GM12878 (cell line): ENCODE data around the gene HCLS1. TPM values are rescaled to one million over a fixed set of nuclear protein-coding genes. Genes with fewer than 3 reads are reported as not detected.

Experiments used
- CBX3 ChIP-seq: fragments of 200-600 bp; sonication (generic); IDR thresholded peaks from 2 replicates; pipeline ENCODE4 v1.6.1; 2016; ENCODE audit warnings: low read depth, borderline replicate concordance
- E2F4 ChIP-seq: IDR thresholded peaks from 2 replicates; pipeline ENCODE4 v1.6.1; 2012; ENCODE audit warnings: low read depth, low read length, improper control_type of control experiment
- HDAC6 ChIP-seq: fragments of 200-600 bp; sonication (generic); IDR thresholded peaks from one replicate; pipeline ENCODE4 v1.8.0; 2017; ENCODE audit warnings: antibody characterized with exemption; ENCODE audit not compliant: unreplicated experiment
- MYB ChIP-seq: fragments of 150-350 bp; IDR thresholded peaks from 2 replicates; pipeline ENCODE4 v1.6.1; 2014; ENCODE audit warnings: mild to moderate bottlenecking, low read depth, low read length, borderline replicate concordance
- MYC ChIP-seq: IDR thresholded peaks from 2 replicates; pipeline ENCODE4 v1.6.1; 2011; ENCODE audit warnings: mild to moderate bottlenecking, low read length, moderate library complexity, inconsistent platforms; ENCODE audit not compliant: insufficient read depth, insufficient replicate concordance, insufficient read length, severe bottlenecking
- PAX5 ChIP-seq: IDR thresholded peaks from 2 replicates; pipeline ENCODE4 v1.6.1; 2011; ENCODE audit warnings: low read depth, low read length, borderline replicate concordance
- PKNOX1 ChIP-seq: fragments of 450-650 bp; IDR thresholded peaks from 2 replicates; pipeline ENCODE4 v1.6.1; 2016; ENCODE audit warnings: mild to moderate bottlenecking
- PML ChIP-seq: IDR thresholded peaks from 2 replicates; pipeline ENCODE4 v1.6.1; 2012; ENCODE audit warnings: low read length, inconsistent platforms
- SPI1 ChIP-seq: IDR thresholded peaks from 2 replicates; pipeline ENCODE4 v1.6.1; 2011; ENCODE audit warnings: low read depth, mild to moderate bottlenecking, low read length, moderate library complexity, borderline replicate concordance; ENCODE audit not compliant: insufficient read depth
- SREBF1 ChIP-seq: IDR thresholded peaks from 2 replicates; pipeline ENCODE4 v1.6.1; 2012; ENCODE audit warnings: mild to moderate bottlenecking, low read length
- SREBF2 ChIP-seq: IDR thresholded peaks from 2 replicates; pipeline ENCODE4 v1.6.1; 2012; ENCODE audit warnings: mild to moderate bottlenecking, low read length
- STAT3 ChIP-seq: IDR thresholded peaks from 2 replicates; pipeline ENCODE4 v1.6.1; 2011; ENCODE audit warnings: low read depth, low read length, improper control_type of control experiment
- TARDBP ChIP-seq: IDR thresholded peaks from 2 replicates; pipeline ENCODE4 v1.6.1; 2016; ENCODE audit warnings: borderline replicate concordance
- WRNIP1 ChIP-seq: IDR thresholded peaks from 2 replicates; pipeline ENCODE4 v1.6.1; 2011; ENCODE audit warnings: low read depth, low read length, improper control_type of control experiment, borderline replicate concordance
- YY1 ChIP-seq: IDR thresholded peaks from 2 replicates; pipeline ENCODE4 v1.6.1; 2011; ENCODE audit warnings: low read depth, mild to moderate bottlenecking, low read length
- ZNF207 ChIP-seq: fragments of 450-650 bp; IDR thresholded peaks from 2 replicates; pipeline ENCODE4 v1.6.1; 2014; ENCODE audit warnings: antibody characterized with exemption, mild to moderate bottlenecking, borderline replicate concordance
- ZNF217 ChIP-seq: fragments of 450-650 bp; IDR thresholded peaks from 2 replicates; pipeline ENCODE4 v1.6.1; 2017; ENCODE audit warnings: antibody characterized with exemption, mild to moderate bottlenecking
- ZNF384 ChIP-seq: IDR thresholded peaks from 2 replicates; pipeline ENCODE4 v1.6.1; 2012; ENCODE audit warnings: low read depth, mild to moderate bottlenecking, low read length, improper control_type of control experiment, borderline replicate concordance
- ZNF622 ChIP-seq: fragments of 450-650 bp; IDR thresholded peaks from 2 replicates; pipeline ENCODE4 v1.6.1; 2017; ENCODE audit warnings: mild to moderate bottlenecking, inconsistent platforms
- polyA plus RNA-seq, 11 experiments: library from polyadenylated mRNA; depleted of rRNA in 4 of 11; unstranded in 6 of 11; stranded (reverse) in 5 of 11; fragments of >200 nt; fragmentation: Nextera tagmentation in 4 of 11; fragmentation: Illumina TruSeq in 1 of 11; extraction: Ambion mirVana in 4 of 11; extraction: Trizol in 1 of 11; gene quantifications; 1 replicate in 1 of 11; 2 replicates in 10 of 11; pipeline versions ENCODE4 v1.2.1 to v1.2.3, GENCODE V29; 2011 to 2016; ENCODE audit warnings: inconsistent platforms in 2 of 11, missing spikeins in 2 of 11, low read depth in 1 of 11
- total RNA-seq, 4 experiments: library from RNA; depleted of rRNA in 3 of 4; stranded (reverse); fragments of >200 nt in 3 of 4; fragmentation: Illumina TruSeq in 1 of 4; extraction: Trizol in 1 of 4; gene quantifications; 2 replicates each; pipeline versions ENCODE4 v1.2.1 to v1.2.3, GENCODE V29; 2013 to 2021
- TF ChIP-seq, protein P1 (sequence below): IDR thresholded peaks from 2 replicates; pipeline ENCODE4 v1.6.1; 2012; ENCODE audit warnings: low read depth, low read length, improper control_type of control experiment
- TF ChIP-seq, protein P2 (sequence below): fragments of 450-650 bp; formaldehyde crosslinking; IDR thresholded peaks from 2 replicates; pipeline ENCODE4 v1.4.0; 2022; ENCODE audit warnings: mild to moderate bottlenecking, moderate library complexity
- TF ChIP-seq, protein P3 (sequence below): fragments of 450-650 bp; IDR thresholded peaks from 2 replicates; pipeline ENCODE4 v1.6.1; 2017; ENCODE audit warnings: borderline replicate concordance

The HCLS1 gene
- total and polyA plus RNA-seq, 10 of the 15 experiments (the other 5 are each of a cell fraction or from before 2014, with no cell fraction given) = 51.6 to 344 (median 231) TPM

DNA sequence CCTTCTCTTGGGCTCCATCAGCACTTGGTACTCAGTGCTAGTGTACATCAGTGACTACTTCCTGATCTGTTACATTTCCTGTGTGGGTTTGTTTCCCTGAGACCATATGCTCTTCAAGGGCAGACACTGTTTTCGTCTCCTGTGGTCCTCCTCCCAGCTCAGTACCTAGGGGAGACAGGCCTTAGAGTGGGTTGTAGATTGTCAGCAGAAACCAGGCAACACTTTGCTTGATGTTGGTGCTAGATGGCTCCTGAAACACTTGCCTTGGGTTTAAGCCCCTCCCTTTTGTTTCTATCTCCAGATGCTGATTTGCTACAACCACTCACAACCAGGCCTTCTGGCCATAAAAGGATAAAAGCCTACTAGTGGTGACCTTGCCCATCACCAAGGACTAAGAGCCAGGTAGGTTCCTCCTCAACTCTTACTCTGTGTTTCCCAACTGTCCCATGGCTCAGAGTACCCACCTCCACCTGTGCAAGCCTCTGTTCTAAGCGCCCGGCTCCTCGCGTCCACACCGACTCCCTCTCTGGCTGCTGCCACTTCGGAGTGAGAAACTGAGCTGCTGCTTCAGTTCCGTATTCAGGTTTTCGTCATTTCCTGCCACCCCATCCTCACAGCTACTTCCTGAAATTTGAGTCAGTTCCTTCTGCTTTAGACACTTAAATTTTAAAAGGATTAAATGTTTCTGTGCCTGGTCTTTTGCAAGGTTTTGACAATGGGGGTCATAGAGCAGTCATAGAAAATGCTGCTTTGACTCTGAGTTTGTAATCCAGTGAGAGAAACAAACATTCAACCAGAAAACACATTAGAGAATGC is at the start of gene HCLS1 (continued):
- TF ChIP-seq WRNIP1 = peak; percentile 61; the same call in 1 of the 2 replicates
- no peak for TF ChIP-seq CBX3
- peak; percentile 99 for TF ChIP-seq PML
- no peak for TF ChIP-seq STAT3
- TF ChIP-seq TARDBP = no peak
- TF ChIP-seq E2F4 = no peak
- no peak for TF ChIP-seq PKNOX1
- peak; percentile 60 for TF ChIP-seq HDAC6
- peak; percentile 88; the same call in 1 of the 2 replicates for TF ChIP-seq SPI1
- no peak for TF ChIP-seq ZNF384
- TF ChIP-seq, protein P1, sequence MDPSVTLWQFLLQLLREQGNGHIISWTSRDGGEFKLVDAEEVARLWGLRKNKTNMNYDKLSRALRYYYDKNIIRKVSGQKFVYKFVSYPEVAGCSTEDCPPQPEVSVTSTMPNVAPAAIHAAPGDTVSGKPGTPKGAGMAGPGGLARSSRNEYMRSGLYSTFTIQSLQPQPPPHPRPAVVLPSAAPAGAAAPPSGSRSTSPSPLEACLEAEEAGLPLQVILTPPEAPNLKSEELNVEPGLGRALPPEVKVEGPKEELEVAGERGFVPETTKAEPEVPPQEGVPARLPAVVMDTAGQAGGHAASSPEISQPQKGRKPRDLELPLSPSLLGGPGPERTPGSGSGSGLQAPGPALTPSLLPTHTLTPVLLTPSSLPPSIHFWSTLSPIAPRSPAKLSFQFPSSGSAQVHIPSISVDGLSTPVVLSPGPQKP = peak; percentile 46; the same call in 1 of the 2 replicates
- TF ChIP-seq, protein P2, sequence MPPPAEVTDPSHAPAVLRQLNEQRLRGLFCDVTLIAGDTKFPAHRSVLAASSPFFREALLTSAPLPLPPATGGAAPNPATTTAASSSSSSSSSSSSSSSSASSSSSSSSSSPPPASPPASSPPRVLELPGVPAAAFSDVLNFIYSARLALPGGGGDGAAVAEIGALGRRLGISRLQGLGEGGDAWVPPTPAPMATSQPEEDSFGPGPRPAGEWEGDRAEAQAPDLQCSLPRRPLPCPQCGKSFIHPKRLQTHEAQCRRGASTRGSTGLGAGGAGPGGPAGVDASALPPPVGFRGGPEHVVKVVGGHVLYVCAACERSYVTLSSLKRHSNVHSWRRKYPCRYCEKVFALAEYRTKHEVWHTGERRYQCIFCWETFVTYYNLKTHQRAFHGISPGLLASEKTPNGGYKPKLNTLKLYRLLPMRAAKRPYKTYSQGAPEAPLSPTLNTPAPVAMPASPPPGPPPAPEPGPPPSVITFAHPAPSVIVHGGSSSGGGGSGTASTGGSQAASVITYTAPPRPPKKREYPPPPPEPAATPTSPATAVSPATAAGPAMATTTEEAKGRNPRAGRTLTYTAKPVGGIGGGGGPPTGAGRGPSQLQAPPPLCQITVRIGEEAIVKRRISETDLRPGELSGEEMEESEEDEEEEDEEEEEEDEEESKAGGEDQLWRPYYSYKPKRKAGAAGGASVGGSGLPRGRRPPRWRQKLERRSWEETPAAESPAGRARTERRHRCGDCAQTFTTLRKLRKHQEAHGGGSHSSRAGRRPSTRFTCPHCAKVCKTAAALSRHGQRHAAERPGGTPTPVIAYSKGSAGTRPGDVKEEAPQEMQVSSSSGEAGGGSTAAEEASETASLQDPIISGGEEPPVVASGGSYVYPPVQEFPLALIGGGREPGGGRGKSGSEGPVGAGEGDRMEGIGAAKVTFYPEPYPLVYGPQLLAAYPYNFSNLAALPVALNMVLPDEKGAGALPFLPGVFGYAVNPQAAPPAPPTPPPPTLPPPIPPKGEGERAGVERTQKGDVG (CRISPR knock-in tag) = no peak
- TF ChIP-seq ZNF622 = no peak
- TF ChIP-seq MYC = no peak
- TF ChIP-seq PAX5 = no peak
- TF ChIP-seq SREBF2 = no peak
- TF ChIP-seq YY1 = 0 out of 2 replicates have a peak, but pooled peaks have one; percentile 46
- no peak for TF ChIP-seq ZNF217
- peak; percentile 81 for TF ChIP-seq ZNF207
- TF ChIP-seq MYB = no peak
- TF ChIP-seq, protein P3, sequence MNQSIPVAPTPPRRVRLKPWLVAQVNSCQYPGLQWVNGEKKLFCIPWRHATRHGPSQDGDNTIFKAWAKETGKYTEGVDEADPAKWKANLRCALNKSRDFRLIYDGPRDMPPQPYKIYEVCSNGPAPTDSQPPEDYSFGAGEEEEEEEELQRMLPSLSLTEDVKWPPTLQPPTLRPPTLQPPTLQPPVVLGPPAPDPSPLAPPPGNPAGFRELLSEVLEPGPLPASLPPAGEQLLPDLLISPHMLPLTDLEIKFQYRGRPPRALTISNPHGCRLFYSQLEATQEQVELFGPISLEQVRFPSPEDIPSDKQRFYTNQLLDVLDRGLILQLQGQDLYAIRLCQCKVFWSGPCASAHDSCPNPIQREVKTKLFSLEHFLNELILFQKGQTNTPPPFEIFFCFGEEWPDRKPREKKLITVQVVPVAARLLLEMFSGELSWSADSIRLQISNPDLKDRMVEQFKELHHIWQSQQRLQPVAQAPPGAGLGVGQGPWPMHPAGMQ = no peak
- no peak for TF ChIP-seq SREBF1
